Activated CD4-positive, alpha-beta T cell treated with anti-CD3 and anti-CD28 coated beads for 48 hours (primary cell): ENCODE results near the gene PECR.
"Not testable (repeated sequence)": the region's sequence is repeated elsewhere in the genome, so short reads cannot be mapped to it uniquely, and the experiment has no call there.

Source experiments
- DNase-seq: peaks from one replicate; pipeline ENCODE4 v3.0.0-alpha.2; 2020

The PECR gene

DNA sequence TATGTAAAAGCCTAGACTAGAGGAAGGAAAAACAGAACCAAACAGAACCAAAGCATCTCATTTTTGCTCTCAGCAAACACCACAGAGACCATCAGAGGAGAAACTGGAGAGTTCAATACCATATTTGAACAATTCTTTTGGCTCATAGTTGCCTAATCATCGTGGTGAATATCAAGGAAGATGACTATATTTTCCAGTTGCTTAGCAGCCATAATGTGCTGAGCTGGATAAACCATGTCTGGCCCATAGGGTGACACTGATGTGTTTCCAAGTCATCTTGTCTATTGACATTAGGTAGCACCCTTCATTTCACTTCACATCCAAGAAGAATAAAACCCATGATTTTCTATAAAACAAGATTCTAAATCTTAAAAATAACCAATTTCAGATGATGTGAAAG lies 21.6 kb upstream of the PECR start:
- DNase-seq = no peak

GRCh38 chr2:216101109-216101508 lies 19.5 kb upstream of the PECR start:
- no peak for DNase-seq

- DNase-seq = no peak
Observed at GRCh38 chr2:216098421-216099334, 17.1 kb upstream of the PECR start.

DNA sequence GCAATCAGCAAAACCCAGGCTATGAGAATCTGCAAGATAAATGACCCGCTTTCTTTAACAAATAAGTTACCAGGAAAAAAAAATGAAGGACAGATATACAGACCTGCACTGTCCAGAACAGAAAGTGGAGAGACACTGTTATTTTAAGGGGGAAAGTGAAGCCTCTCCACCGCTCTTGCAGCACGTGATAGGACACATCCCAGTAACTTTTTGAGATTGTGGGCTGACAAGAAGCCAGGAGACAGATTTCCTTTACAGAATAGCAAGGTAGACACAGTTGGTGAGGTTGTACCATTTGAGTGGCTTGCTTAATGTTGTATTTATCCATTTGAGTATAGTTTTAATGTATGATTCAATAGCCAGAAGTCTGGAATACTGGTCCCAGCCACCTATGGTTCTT lies 13.1 kb upstream of the PECR start:
- DNase-seq = no peak

GRCh38 chr2:216092646-216093045 lies 11.0 kb upstream of the PECR start:
- DNase-seq = no peak

- DNase-seq = no peak
Observed at GRCh38 chr2:216090369-216090786, 8.8 kb upstream of the PECR start.

GRCh38 chr2:216086207-216086893 lies 4.7 kb upstream of the PECR start:
- no peak for DNase-seq

DNA sequence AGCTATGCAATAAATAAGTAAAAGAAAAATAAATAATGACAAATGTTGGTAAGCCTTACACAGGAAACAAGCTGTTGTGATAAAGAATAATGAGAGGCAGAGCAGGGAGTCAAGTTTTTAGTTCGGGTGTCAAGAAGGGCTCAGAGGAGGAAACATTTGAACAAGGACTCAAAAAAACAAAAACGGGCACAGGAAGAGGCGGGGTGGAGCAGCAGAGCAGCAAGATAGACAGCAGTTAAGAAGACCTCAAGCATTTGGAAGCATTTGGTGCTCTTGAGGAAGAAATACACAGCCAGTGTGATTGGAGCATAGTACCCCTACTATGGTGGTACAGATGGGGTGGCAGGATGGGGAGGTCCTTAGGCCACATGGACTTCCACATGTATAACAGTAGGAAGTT lies 2.9 kb upstream of the PECR start:
- peak; percentile 28 for DNase-seq

DNA sequence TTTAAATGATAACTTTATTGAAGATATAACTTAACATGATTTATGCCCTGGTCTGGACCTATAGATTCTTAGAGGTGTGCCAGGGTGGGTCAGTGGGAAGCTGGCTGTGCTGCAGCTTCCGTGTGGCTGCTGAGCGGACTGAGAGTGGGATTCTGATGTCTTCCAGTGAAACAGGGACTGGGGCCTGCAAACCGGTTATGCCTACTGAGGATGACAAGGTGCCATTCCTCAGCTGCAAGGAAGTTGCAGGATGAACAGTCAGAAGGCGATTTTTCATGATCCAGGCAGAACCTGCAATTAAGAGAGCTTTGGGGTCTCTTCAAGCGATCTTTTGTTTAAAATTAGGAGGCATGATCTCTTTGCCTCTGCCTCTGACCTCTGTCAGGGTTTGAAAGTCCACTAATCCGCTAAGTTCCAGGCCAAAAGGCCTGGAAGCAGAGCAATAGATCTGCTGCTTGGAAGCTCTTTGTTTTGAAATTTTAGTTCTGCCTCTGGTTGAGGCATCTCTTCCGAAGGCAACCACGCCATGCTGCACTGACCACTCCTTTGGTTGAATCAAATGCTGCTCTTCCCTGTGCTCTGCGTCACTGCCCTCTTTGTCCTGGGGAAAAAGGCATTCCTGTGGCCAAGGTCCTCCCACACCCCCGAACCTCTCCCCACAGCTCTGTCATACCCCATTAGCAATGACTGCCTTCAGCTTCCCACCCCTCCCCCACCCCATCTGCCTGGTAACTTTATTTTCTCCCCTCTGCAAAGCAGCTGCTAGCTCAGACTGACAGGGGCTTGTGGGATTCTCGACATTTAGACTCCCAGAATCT lies 2.1 kb upstream of the PECR start:
- DNase-seq = no peak

GRCh38 chr2:216082805-216083204 lies 1.2 kb upstream of the PECR start:
- no peak for DNase-seq

DNA sequence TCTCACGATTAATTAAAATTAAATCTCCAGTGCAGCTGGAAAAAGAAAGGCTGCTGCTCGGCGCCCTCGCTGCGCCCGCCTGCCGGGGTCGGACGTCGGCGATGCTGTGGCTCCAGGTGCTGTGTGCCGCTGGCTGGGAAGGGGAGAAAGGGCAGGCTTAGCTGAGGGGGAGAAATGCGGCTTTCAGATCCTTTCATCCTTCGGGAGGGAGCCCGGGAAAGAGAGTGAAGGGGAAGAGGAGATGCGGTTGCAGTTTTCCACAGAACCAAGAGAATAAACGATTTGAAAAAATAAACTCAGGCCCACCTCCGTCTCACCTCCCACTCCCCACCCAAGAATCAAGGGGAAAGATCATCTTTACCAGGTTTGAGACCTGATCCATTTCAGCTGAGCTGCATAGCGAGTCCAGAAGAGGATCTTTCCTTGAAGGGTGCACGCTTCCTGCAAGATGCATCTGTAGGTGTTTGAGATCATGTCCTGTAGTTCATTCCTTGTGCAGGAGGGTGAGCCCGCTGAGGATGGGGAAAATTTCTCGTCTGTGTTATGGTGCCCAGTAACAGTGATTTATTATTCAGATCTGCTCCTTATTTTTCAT lies 605 bp upstream of the PECR start:
- DNase-seq = peak; percentile 26

DNA sequence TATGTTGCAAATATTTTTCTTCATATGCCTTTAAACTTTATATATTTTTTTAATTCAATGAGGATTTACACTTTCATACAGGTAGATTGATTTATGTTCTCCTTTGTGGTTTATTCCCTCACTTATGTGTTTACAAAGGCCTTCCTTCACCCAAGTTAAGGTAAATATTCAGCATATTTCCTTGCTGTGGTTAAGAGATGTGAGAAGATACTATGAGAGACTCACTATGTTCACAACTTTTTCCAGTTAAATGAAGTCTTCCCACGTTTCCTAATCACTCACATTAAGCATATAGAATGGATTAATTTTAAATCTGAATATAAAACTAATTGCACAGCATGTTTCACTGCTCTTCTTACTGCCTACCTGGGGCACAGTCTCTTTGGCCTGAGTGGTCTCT lies 597 bp downstream of the PECR start:
- no peak for DNase-seq

DNA sequence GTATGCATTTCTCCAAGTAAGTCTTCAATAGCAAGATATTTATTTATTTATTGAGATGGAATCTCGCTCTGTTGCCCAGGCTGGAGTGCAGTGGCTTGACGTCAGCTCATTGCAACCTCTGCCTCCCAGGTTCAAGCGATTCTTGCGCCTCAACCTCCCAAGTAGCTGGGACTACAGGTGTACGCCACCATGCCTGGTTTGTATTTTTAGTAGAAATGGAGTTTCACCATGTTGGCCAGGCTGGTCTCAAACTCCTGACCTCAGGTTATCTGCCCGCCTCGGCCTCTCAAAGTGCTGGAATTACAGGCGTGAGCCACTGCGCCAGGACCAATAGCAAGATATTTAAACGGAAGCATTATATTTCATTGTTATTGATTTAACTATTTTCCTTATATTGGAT lies 1.6 kb downstream of the PECR start:
- not testable (repeated sequence) for DNase-seq

DNA sequence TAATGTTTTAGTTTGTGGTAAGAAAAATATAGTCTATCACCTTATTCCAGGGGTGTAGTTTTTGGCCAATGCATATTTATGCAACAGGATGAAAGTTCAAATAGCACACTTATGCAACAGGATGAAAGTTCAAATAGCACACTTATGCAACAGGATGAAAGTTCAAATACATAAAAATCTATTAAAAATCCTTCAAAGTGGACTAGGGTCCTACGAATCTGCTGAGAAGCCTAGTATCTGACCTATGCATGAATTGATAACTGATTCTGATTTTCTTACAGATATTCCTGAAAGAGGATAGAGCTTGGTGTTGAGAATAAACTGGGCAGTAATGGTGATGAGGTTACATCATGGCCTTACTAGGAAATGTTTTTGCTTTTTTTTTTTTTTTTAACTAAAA lies 2.8 kb downstream of the PECR start:
- no peak for DNase-seq

DNA sequence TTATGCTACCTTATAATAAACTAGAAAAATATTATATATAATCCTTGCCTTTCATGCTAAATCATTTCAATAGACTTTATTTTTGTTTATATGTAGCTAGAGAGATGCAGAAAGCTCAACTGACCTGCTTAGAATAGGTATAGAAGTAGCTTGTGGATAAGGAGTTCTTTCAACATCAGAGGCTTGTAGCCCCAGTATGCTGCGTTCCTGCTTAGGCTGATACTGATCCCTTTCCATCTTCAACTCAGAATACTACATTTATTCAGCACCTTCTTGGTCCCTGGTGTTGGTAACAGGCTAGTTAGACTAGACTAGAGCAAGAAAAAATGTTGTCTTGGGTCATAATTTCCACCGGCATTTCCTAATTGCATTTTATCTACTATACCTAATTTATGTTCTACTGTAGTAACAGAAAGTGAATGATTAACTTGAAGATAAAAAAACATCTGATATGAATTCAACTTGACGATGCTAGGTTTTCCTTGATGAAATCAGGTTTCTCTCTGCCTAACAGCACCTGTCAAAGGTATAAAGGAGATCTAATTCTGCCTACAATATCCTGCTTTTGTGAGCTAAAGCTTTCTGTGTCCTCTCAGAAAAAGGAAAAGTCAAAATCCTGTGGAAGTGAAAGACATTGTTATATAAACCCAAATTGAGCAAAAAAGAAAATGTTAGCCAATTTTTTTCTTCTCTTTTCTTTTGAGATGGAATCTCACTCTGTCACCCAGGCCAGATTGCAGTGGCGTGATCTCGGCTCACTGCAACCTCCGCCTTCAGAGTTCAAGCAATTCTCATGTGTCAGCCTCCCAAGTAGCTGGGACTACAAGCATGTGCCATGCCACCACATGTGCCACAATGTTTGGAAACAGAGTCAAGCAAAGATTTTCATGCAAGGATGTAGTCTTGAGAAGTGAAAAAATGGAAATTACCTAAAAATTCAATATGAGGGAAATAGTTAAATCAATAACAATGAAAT lies 5.8 kb downstream of the PECR start:
- DNase-seq = no peak

- no peak for DNase-seq
Observed at GRCh38 chr2:216074794-216075193, 6.8 kb downstream of the PECR start.

- no peak for DNase-seq
Observed at GRCh38 chr2:216074380-216074779, 7.2 kb downstream of the PECR start.

GRCh38 chr2:216073773-216074172 lies 7.8 kb downstream of the PECR start:
- DNase-seq = no peak

GRCh38 chr2:216072473-216072872 lies 9.1 kb downstream of the PECR start:
- no peak for DNase-seq

GRCh38 chr2:216071111-216071851 lies 10.3 kb downstream of the PECR start:
- DNase-seq = no peak

DNA sequence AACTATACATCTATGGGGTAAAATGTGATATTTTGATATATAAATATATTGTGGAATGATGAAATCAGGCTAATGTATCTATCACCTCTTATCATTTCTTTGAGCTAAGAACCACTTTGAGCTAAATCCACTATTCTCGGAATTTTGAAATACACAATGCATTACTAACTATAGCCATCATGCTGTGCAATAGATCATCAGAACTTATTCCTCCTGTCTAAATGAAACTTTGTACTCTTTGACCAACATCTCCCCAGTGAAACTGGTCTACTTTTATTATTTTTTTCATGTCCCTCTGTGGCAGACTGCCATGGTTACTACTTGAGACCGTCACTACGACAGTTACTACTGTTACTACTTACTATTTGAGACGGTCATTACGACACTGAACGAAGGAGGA lies 11.4 kb downstream of the PECR start:
- DNase-seq = no peak
